GM20000 (cell line): ENCODE results near the gene SAMD14.

ENCODE experiments used
- DNase-seq: peaks from one replicate; pipeline ENCODE4 v3.0.0; 2012; ENCODE audit warnings: low spot score
- TF ChIP-seq, protein P1 (sequence below): IDR thresholded peaks from 2 replicates; pipeline ENCODE4 v1.5.1; 2012; ENCODE audit warnings: mild to moderate bottlenecking, control low read depth; ENCODE audit errors: extremely low read depth, missing control alignments

SAMD14 gene

DNA sequence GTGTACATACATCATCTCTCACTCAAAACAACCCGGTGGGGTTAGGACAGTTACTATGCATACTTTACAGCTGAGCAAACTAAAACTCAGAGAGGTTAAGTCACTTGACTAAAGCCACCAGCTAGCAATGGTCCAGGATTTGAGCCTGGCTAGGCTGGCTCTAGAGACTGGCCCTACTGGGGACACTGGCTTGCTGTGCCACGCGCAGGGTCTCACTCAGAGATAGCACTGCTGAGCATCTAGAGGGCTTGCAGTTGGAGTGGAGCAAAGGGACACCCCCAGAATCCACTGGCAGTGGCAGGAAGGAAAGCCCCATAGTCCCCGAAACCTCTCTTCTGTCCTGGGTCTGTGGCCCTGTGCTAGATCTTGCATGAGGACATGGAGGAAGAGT is 11.1 kb downstream of the SAMD14 start:
- TF ChIP-seq, protein P1, sequence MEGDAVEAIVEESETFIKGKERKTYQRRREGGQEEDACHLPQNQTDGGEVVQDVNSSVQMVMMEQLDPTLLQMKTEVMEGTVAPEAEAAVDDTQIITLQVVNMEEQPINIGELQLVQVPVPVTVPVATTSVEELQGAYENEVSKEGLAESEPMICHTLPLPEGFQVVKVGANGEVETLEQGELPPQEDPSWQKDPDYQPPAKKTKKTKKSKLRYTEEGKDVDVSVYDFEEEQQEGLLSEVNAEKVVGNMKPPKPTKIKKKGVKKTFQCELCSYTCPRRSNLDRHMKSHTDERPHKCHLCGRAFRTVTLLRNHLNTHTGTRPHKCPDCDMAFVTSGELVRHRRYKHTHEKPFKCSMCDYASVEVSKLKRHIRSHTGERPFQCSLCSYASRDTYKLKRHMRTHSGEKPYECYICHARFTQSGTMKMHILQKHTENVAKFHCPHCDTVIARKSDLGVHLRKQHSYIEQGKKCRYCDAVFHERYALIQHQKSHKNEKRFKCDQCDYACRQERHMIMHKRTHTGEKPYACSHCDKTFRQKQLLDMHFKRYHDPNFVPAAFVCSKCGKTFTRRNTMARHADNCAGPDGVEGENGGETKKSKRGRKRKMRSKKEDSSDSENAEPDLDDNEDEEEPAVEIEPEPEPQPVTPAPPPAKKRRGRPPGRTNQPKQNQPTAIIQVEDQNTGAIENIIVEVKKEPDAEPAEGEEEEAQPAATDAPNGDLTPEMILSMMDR = no peak

DNA sequence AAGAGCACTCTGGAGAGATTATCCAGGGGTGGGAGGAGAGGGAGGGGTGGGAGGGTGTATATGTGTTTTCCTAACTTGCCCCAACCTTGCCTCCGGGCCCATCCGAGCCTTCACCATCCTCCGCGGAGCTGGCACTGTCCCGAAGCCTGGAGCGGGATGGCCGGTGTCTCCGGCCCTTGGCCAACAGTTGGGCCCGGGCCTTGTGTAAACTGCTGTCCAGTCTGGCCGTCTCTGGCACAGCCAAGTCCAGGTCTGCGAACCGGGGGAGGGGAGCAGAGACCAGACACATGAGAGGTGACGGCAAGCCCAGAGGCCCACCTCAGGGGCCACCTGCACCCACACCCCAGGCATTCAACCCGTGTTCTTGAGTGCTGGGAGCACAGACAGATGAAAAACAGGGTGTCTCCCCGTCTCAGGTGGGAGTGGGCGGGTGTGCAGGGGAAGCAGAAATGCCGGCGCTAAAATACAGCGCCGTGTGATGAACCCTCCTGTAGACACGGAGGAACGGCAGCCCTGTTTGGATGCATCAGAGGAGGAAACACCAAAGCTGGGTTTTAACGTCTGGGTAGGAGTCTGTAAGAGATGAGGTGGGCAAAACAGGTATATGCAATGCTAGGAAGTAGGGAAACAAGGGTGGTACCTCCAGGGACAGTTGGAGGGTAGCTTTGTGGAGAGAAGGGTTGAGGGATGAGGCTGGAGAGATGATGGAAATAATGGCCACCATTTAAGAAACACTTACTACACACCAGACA is 11.7 kb downstream of the SAMD14 start:
- DNase-seq = no peak
- TF ChIP-seq, protein P1 = no peak

More for the DNA sequence above, 11.1 kb downstream of the SAMD14 start:
- no peak for DNase-seq

DNA sequence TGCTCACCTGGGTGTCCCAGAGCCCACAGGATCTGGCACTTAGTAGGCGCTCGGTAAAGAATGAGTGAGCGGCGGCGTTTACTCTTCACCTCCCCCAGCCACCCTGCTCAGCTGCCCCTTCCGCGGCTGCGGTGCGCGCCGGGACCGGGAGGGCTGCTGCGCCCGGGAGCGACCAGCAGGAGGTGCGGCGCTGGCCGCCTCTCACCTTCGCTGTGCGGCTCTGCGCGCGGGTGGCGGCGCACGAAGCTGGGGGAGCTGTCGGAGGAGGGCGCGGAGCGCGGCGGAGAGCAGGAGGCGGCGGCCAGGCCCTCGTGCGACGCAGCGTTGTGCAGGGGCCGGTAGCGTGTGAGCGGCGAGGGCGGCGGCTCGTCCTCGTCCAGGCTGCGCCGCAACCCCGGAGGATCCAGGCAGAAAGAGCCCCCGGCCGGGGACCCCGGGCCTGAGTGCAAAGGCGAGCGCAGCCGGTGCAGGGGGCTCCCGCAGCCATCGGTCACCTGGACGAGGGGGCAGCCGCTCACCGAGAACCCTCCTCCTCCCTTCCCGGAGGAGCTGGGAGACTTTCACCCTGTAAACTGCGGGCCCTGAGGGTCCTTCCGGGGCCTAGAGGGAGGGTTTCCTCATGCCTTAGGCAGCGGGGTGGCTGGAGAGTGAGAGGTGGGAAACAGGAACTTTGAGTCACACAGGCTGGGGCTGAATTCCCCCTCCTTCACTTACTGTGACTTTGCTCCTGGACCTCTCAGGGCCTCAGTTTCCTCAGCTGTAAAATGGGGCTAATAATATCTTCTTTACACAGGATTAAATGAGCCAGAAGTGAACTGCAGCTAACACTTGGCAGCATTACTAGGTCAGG is 12.5 kb downstream of the SAMD14 start:
- TF ChIP-seq, protein P1 = peak; percentile 39

DNA sequence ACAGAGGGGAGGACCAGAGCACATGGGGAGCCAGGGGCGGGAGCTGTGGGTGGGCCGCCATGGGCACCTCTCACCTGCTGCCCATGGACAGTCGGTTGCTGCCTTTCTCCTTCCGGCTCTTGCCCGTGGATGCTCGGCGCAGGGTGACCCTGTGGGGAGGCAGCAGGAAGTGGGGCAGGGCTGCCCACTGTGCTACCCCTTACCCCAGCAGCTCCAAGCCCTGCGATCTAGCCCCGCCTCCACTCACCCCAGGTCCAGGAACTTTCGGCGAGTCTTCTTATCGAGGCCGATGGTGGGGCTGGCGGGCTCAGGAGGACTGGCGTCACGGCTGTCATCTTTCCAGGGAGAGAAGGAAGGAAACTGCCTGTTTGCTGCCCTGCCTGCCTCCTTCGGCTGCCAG is 14.2 kb downstream of the SAMD14 start:
- DNase-seq = no peak
- TF ChIP-seq, protein P1 = no peak

More for the DNA sequence above, 12.5 kb downstream of the SAMD14 start:
- peak; percentile 82 for DNase-seq

DNA sequence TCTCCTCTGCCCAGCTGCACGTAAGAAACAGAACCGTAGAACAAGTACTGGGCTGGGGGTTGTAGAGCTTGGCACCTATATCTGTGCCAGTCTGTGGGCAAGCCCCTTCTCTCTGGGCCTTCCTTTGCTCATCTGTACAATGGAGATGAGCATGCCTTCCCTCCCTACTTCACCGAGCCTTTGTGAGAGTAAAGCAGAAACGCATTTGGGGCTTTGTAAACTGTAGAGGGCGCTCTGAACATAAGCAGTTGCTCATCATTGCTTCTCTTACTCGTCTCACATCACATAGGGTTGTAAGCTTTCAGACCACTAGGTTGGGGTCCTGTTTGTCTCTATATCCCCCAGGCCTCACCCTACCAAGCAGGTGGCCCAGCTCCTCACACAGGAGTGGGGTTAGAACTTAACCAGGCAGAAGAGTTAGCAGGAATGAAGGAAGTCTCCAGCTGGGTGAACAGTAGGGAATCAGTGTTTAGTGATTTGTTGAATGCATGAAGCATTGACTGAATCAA is 15.1 kb downstream of the SAMD14 start:
- TF ChIP-seq, protein P1 = peak; percentile 70

DNA sequence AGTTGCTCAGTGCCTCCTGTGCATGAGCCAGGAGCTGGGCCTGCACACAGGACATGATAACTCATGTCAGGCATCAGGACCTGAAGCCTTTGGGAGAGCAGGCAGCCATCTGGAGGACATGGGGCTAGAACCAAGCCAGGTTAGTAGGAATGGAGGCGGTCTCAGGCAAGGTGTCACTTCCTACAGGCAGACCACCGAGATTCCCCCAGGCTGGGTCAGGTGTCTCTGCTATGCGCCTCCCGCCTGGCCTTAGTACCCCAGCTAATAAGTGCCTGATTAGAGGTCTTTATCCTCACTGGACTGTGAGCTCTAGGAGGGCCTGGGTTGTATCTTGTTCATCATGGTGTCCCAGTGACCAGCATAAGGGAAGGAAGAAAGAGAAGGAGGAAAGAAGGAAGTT is 15.6 kb downstream of the SAMD14 start:
- TF ChIP-seq, protein P1 = no peak
- no peak for DNase-seq

More for the DNA sequence above, 15.1 kb downstream of the SAMD14 start:
- DNase-seq = peak; percentile 81
